HepG2 (cell line): ENCODE measurements around the gene BCL2L1. TPM values are rescaled to one million over a fixed set of nuclear protein-coding genes. Genes with fewer than 3 reads are reported as not detected.

ENCODE experiments used
- CAMTA2 ChIP-seq: sonication (generic); formaldehyde crosslinking; IDR thresholded peaks from 2 replicates; pipeline ENCODE4 v1.4.0; 2020; ENCODE audit warnings: mild to moderate bottlenecking, missing genetic modification reagents, borderline replicate concordance
- EED ChIP-seq: sonication (generic); formaldehyde crosslinking; IDR thresholded peaks from 2 replicates; pipeline ENCODE4 v1.5.0; 2020; ENCODE audit warnings: mild to moderate bottlenecking, missing genetic modification reagents
- HHEX ChIP-seq: IDR thresholded peaks from 2 replicates; pipeline ENCODE4 v1.6.1; 2016; ENCODE audit warnings: control low read depth
- KMT2A ChIP-seq: sonication (generic); formaldehyde crosslinking; IDR thresholded peaks from 2 replicates; pipeline ENCODE4 v1.4.0; 2020; ENCODE audit warnings: missing genetic modification reagents
- MBNL3 ChIP-seq: fragments of 250-450 bp; sonication (Bioruptor Pico); conservative IDR thresholded peaks from 2 replicates; pipeline ENCODE4 v1.8.0; 2022; ENCODE audit warnings: mild to moderate bottlenecking, inconsistent platforms
- MED13 ChIP-seq: sonication (generic); formaldehyde crosslinking; IDR thresholded peaks from 2 replicates; pipeline ENCODE4 v1.5.0; 2020; ENCODE audit warnings: missing genetic modification reagents
- NBN ChIP-seq: fragments of 450-650 bp; conservative IDR thresholded peaks from 2 replicates; pipeline ENCODE4 v1.6.1; 2017
- RAD21 ChIP-seq: fragments of 450-650 bp; formaldehyde crosslinking; IDR thresholded peaks from 2 replicates; pipeline ENCODE4 v1.5.0; 2020; ENCODE audit warnings: mild to moderate bottlenecking
- RFXAP ChIP-seq: sonication (generic); formaldehyde crosslinking; IDR thresholded peaks from 2 replicates; pipeline ENCODE4 v1.4.0; 2020; ENCODE audit warnings: missing genetic modification reagents, borderline replicate concordance
- SATB2 ChIP-seq: sonication (generic); formaldehyde crosslinking; IDR thresholded peaks from 2 replicates; pipeline ENCODE4 v1.5.0; 2020; ENCODE audit warnings: missing genetic modification reagents
- XRCC5 ChIP-seq: fragments of 200-400 bp; formaldehyde crosslinking; optimal IDR thresholded peaks from 2 replicates; pipeline ENCODE3; 2017; ENCODE audit warnings: mild to moderate bottlenecking, low read length
- ZMYM2 ChIP-seq: sonication (generic); formaldehyde crosslinking; IDR thresholded peaks from 2 replicates; pipeline ENCODE4 v1.8.0; 2022; ENCODE audit warnings: mild to moderate bottlenecking, missing genetic modification reagents
- ZNF264 ChIP-seq: sonication (generic); formaldehyde crosslinking; IDR thresholded peaks from 2 replicates; pipeline ENCODE4 v1.4.0; 2020; ENCODE audit warnings: missing genetic modification reagents
- ZNF430 ChIP-seq: sonication (generic); formaldehyde crosslinking; IDR thresholded peaks from 2 replicates; pipeline ENCODE4 v1.9.0; 2021; ENCODE audit warnings: mild to moderate bottlenecking, missing genetic modification reagents
- ZNF549 ChIP-seq: sonication (generic); formaldehyde crosslinking; IDR thresholded peaks from 2 replicates; pipeline ENCODE4 v1.5.0; 2020; ENCODE audit warnings: missing genetic modification reagents
- ZNF552 ChIP-seq: sonication (generic); formaldehyde crosslinking; IDR thresholded peaks from 2 replicates; pipeline ENCODE4 v1.9.0; 2022; ENCODE audit warnings: missing genetic modification reagents, mild to moderate bottlenecking, borderline replicate concordance
- ZNF562 ChIP-seq: sonication (generic); formaldehyde crosslinking; IDR thresholded peaks from 2 replicates; pipeline ENCODE4 v1.8.0; 2022; ENCODE audit warnings: missing genetic modification reagents, borderline replicate concordance
- ZNF572 ChIP-seq: sonication (generic); formaldehyde crosslinking; IDR thresholded peaks from 2 replicates; pipeline ENCODE4 v1.5.1; 2020; ENCODE audit warnings: mild to moderate bottlenecking, missing genetic modification reagents
- ZNF660 ChIP-seq: sonication (generic); formaldehyde crosslinking; IDR thresholded peaks from 2 replicates; pipeline ENCODE4 v1.5.1; 2020; ENCODE audit warnings: mild to moderate bottlenecking, low read depth, missing genetic modification reagents, borderline replicate concordance
- ZNF7 ChIP-seq: IDR thresholded peaks from 2 replicates; pipeline ENCODE4 v1.6.1; 2016; ENCODE audit warnings: missing biosample characterization, missing genetic modification reagents
- ZNF891 ChIP-seq: sonication (generic); formaldehyde crosslinking; IDR thresholded peaks from 2 replicates; pipeline ENCODE4 v1.5.0; 2020; ENCODE audit warnings: mild to moderate bottlenecking, missing genetic modification reagents
- polyA plus RNA-seq, 8 experiments: library from polyadenylated mRNA; depleted of rRNA in 3 of 8; stranded (reverse) in 7 of 8; unstranded in 1 of 8; fragments of >200 nt; fragmentation: Illumina TruSeq in 4 of 8; extraction: Trizol in 4 of 8; gene quantifications; 2 replicates each; pipeline versions ENCODE4 v1.2.1 to v1.2.3, GENCODE V29; 2011 to 2016; ENCODE audit warnings: low read depth in 4 of 8, missing spikeins in 1 of 8, mixed read lengths in 1 of 8; ENCODE audit not compliant: insufficient read depth in 1 of 8
- total RNA-seq, 5 experiments: library from RNA; depleted of rRNA; stranded (reverse); fragments of >200 nt; fragmentation: Illumina TruSeq; extraction: Trizol; gene quantifications; 2 replicates each; pipeline ENCODE4 v1.2.3, GENCODE V29; 2016; ENCODE audit warnings: low read depth in 1 of 5
- TF ChIP-seq, protein P1 (sequence below): sonication (generic); formaldehyde crosslinking; IDR thresholded peaks from 2 replicates; pipeline ENCODE4 v1.4.0; 2020; ENCODE audit warnings: mild to moderate bottlenecking, missing genetic modification reagents
- TF ChIP-seq, protein P2 (sequence below): sonication (generic); formaldehyde crosslinking; IDR thresholded peaks from 2 replicates; pipeline ENCODE4 v1.4.0; 2020; ENCODE audit warnings: missing genetic modification reagents
- TF ChIP-seq, protein P3 (sequence below): sonication (generic); formaldehyde crosslinking; IDR thresholded peaks from 2 replicates; pipeline ENCODE4 v1.9.0; 2021; ENCODE audit warnings: missing genetic modification reagents, borderline replicate concordance
- TF ChIP-seq, protein P4 (sequence below): sonication (generic); formaldehyde crosslinking; IDR thresholded peaks from 2 replicates; pipeline ENCODE4 v1.8.0; 2022; ENCODE audit warnings: missing genetic modification reagents, mild to moderate bottlenecking, moderate library complexity, borderline replicate concordance

The BCL2L1 gene
- total and polyA plus RNA-seq, 2 of the 13 experiments (the other 11 are each of a cell fraction or from before 2014, with no cell fraction given): 164 to 258 TPM

DNA sequence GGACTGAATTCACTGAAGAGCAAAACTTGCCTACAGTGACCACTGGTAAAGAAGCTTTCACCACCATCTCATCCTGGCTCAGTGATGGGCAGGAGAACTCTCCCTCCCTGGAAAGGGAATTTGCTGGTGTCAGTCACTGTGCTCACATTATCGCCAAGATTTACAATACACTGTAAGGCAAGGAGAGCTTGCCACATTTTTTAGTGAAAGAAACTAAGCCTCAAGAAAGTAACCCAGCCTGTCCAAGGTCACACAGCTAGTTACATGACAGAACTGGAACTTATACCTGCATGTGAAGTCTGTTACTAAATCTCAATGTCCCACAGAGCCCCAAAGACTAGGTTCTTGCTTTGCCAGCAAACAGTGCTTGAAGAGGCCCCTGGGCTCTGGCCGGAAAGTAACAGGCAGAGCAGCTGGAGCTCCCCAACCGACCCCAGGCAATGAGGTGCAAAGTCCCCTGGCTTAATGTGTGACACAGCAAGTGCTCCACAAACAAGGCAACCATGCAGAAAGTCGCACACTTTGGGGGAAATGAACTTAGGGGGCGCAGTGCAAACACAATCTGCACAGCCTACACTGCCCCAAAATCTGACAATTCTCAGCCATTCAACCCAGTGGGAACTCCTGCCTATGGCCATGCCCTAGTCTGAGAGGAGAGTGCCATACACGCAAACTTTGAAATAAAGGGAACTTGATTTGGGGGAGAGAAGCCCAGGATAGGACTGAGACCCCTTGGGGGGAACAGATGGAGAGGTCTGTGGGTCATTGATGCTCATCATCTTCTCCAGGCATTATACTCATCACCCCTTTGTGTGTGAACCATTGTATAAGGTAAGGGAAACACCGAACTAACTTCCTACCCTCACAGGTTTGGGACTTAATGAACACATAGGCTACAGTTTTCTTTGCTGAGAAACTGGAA is 1.9 kb downstream of the BCL2L1 start (continued):
- peak; percentile 94 for TF ChIP-seq MED13 (CRISPR knock-in tag)
- TF ChIP-seq, protein P1, sequence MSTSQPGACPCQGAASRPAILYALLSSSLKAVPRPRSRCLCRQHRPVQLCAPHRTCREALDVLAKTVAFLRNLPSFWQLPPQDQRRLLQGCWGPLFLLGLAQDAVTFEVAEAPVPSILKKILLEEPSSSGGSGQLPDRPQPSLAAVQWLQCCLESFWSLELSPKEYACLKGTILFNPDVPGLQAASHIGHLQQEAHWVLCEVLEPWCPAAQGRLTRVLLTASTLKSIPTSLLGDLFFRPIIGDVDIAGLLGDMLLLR (CRISPR knock-in tag): peak; percentile 78
- TF ChIP-seq EED: peak; percentile 95
- TF ChIP-seq ZNF562: no peak
- TF ChIP-seq ZNF891 (CRISPR knock-in tag): no peak
- TF ChIP-seq SATB2 (CRISPR knock-in tag): peak; percentile 83; the same call in 1 of the 2 replicates
- TF ChIP-seq ZNF264: peak; percentile 96
- TF ChIP-seq ZNF660: no peak
- TF ChIP-seq, protein P2, sequence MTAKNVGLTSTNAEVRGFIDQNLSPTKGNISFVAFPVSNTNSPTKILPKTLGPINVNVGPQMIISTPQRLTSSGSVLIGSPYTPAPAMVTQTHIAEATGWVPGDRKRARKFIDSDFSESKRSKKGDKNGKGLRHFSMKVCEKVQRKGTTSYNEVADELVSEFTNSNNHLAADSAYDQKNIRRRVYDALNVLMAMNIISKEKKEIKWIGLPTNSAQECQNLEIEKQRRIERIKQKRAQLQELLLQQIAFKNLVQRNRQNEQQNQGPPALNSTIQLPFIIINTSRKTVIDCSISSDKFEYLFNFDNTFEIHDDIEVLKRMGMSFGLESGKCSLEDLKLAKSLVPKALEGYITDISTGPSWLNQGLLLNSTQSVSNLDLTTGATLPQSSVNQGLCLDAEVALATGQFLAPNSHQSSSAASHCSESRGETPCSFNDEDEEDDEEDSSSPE (CRISPR knock-in tag): peak; percentile 63
- TF ChIP-seq ZNF7 (CRISPR knock-in tag): 0 out of 2 replicates have a peak, but pooled peaks have one; percentile 30
- TF ChIP-seq, protein P3, sequence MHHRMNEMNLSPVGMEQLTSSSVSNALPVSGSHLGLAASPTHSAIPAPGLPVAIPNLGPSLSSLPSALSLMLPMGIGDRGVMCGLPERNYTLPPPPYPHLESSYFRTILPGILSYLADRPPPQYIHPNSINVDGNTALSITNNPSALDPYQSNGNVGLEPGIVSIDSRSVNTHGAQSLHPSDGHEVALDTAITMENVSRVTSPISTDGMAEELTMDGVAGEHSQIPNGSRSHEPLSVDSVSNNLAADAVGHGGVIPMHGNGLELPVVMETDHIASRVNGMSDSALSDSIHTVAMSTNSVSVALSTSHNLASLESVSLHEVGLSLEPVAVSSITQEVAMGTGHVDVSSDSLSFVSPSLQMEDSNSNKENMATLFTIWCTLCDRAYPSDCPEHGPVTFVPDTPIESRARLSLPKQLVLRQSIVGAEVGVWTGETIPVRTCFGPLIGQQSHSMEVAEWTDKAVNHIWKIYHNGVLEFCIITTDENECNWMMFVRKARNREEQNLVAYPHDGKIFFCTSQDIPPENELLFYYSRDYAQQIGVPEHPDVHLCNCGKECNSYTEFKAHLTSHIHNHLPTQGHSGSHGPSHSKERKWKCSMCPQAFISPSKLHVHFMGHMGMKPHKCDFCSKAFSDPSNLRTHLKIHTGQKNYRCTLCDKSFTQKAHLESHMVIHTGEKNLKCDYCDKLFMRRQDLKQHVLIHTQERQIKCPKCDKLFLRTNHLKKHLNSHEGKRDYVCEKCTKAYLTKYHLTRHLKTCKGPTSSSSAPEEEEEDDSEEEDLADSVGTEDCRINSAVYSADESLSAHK: 0 out of 2 replicates have a peak, but pooled peaks have one; percentile 26
- TF ChIP-seq ZNF549 (CRISPR knock-in tag): no peak
- TF ChIP-seq HHEX (CRISPR knock-in tag): no peak; the same call in 1 of the 2 replicates
- no peak for TF ChIP-seq NBN
- peak; percentile 77 for TF ChIP-seq KMT2A
- peak; percentile 87; the same call in 1 of the 2 replicates for TF ChIP-seq CAMTA2 (CRISPR knock-in tag)
- no peak for TF ChIP-seq ZNF552 (CRISPR knock-in tag)
- TF ChIP-seq ZMYM2 (CRISPR knock-in tag): peak; percentile 81
- peak; percentile 44; the same call in 1 of the 2 replicates for TF ChIP-seq RAD21 (CRISPR knock-in tag)
- no peak for TF ChIP-seq MBNL3
- peak; percentile 87 for TF ChIP-seq ZNF572 (CRISPR knock-in tag)
- TF ChIP-seq XRCC5: peak; percentile 92
- peak; percentile 86 for TF ChIP-seq RFXAP (CRISPR knock-in tag)
- TF ChIP-seq, protein P4, sequence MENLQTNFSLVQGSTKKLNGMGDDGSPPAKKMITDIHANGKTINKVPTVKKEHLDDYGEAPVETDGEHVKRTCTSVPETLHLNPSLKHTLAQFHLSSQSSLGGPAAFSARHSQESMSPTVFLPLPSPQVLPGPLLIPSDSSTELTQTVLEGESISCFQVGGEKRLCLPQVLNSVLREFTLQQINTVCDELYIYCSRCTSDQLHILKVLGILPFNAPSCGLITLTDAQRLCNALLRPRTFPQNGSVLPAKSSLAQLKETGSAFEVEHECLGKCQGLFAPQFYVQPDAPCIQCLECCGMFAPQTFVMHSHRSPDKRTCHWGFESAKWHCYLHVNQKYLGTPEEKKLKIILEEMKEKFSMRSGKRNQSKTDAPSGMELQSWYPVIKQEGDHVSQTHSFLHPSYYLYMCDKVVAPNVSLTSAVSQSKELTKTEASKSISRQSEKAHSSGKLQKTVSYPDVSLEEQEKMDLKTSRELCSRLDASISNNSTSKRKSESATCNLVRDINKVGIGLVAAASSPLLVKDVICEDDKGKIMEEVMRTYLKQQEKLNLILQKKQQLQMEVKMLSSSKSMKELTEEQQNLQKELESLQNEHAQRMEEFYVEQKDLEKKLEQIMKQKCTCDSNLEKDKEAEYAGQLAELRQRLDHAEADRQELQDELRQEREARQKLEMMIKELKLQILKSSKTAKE (CRISPR knock-in tag): peak; percentile 90
- peak; percentile 75; the same call in 1 of the 2 replicates for TF ChIP-seq ZNF430 (CRISPR knock-in tag)
